Loucy (cell line): ENCODE measurements around the gene NFKB1.

ENCODE experiments used
- H2AFZ ChIP-seq: fragments of 200-600 bp; sonication (generic); 2 replicates; pipeline ENCODE4 v1.6.0; 2016; ENCODE audit warnings: antibody characterized with exemption, mild to moderate bottlenecking, low read length, moderate library complexity
- H3F3A ChIP-seq: fragments of 200-600 bp; 2 replicates; pipeline ENCODE4 v1.6.0; 2016; ENCODE audit warnings: antibody characterized with exemption, low read depth, mild to moderate bottlenecking
- H3K27me3 ChIP-seq: fragments of 200-600 bp; sonication (generic); 2 replicates; pipeline ENCODE4 v1.6.1; 2014; ENCODE audit warnings: low read length, mild to moderate bottlenecking; ENCODE audit not compliant: insufficient read depth, poor library complexity, severe bottlenecking
- H3K36me3 ChIP-seq: fragments of 200-600 bp; sonication (generic); 2 replicates; pipeline ENCODE4 v1.6.1; 2016; ENCODE audit warnings: low read length; ENCODE audit not compliant: insufficient read depth
- H3K4me1 ChIP-seq: fragments of 200-600 bp; sonication (generic); 2 replicates; pipeline ENCODE4 v1.5.1; 2014; ENCODE audit warnings: low read length, mild to moderate bottlenecking; ENCODE audit not compliant: insufficient read depth, poor library complexity, severe bottlenecking
- H3K4me2 ChIP-seq: fragments of 200-600 bp; sonication (generic); 2 replicates; pipeline ENCODE4 v1.6.0; 2014; ENCODE audit warnings: antibody characterized with exemption, low read length, low read depth, mild to moderate bottlenecking; ENCODE audit not compliant: poor library complexity, severe bottlenecking
- H3K4me3 ChIP-seq: fragments of 200-600 bp; sonication (generic); 2 replicates; pipeline ENCODE4 v1.5.1; 2014; ENCODE audit warnings: low read length, mild to moderate bottlenecking, mixed read lengths; ENCODE audit not compliant: poor library complexity, severe bottlenecking
- H3K79me2 ChIP-seq: fragments of 200-600 bp; sonication (generic); 2 replicates; pipeline ENCODE4 v1.6.1; 2014; ENCODE audit warnings: low read length; ENCODE audit not compliant: insufficient read depth
- H3K9ac ChIP-seq: fragments of 200-600 bp; sonication (generic); 2 replicates; pipeline ENCODE4 v1.6.0; 2014; ENCODE audit warnings: mild to moderate bottlenecking, low read depth, low read length, moderate library complexity; ENCODE audit not compliant: poor library complexity, severe bottlenecking
- H3K9me2 ChIP-seq: fragments of 200-600 bp; sonication (generic); replicated peaks from 2 replicates; pipeline ENCODE4 v1.6.1; 2016; ENCODE audit warnings: low read depth, low read length, mixed read lengths
- H3K9me3 ChIP-seq: fragments of 200-600 bp; sonication (generic); 2 replicates; pipeline ENCODE4 v1.6.1; 2014; ENCODE audit warnings: mild to moderate bottlenecking, antibody characterized with exemption, low read length, low read depth; ENCODE audit not compliant: insufficient read depth
- H4K20me1 ChIP-seq: fragments of 200-600 bp; sonication (generic); 2 replicates; pipeline ENCODE4 v1.6.0; 2014; ENCODE audit warnings: antibody characterized with exemption, low read length, mild to moderate bottlenecking; ENCODE audit not compliant: insufficient read depth, poor library complexity, severe bottlenecking
- CTCF ChIP-seq: fragments of 200-600 bp; sonication (generic); conservative IDR thresholded peaks from 2 replicates; pipeline ENCODE4 v1.5.1; 2014; ENCODE audit warnings: mild to moderate bottlenecking, antibody characterized with exemption, low read length
- EZH2phosphoT487 ChIP-seq: fragments of 200-600 bp; IDR thresholded peaks from 2 replicates; pipeline ENCODE4 v1.6.1; 2018; ENCODE audit warnings: antibody characterized with exemption, mild to moderate bottlenecking, moderate library complexity, borderline replicate concordance

NFKB1 gene

GRCh38 chr4:102584091-102584490 is 82.9 kb downstream of the NFKB1 start:
- Histone ChIP-seq H3K27me3 (no peaks in the 10 kb centered on the region), H3K79me2 (no peaks in the 10 kb centered on the region), H3K9ac (no peak overlapping the region), H3K4me2 (no peak overlapping the region), H2AFZ (no peak overlapping the region), H3K4me1 (no peaks in the 10 kb centered on the region), H4K20me1 (no peaks in the 10 kb centered on the region), H3K36me3 (peaks cover 82% of the 10 kb centered on the region), H3F3A (no peaks in the 10 kb centered on the region), H3K9me2 (no peaks in the 10 kb centered on the region), H3K4me3 (no peak overlapping the region), H3K9me3 (no peaks in the 10 kb centered on the region)
- TF ChIP-seq CTCF = no peak
- no peak for TF ChIP-seq EZH2phosphoT487

- H3F3A ChIP-seq = no peaks in the 10 kb centered on the region
- no peak overlapping the region for H2AFZ ChIP-seq
- TF ChIP-seq CTCF = no peak
- no peak for TF ChIP-seq EZH2phosphoT487
- no peak overlapping the region for H3K4me2 ChIP-seq
- no peak overlapping the region for H3K9ac ChIP-seq
- H3K79me2 ChIP-seq = no peaks in the 10 kb centered on the region
- no peaks in the 10 kb centered on the region for H3K9me2 ChIP-seq
- H3K27me3 ChIP-seq = no peaks in the 10 kb centered on the region
- H3K36me3 ChIP-seq = peaks cover 84% of the 10 kb centered on the region
- no peaks in the 10 kb centered on the region for H3K4me1 ChIP-seq
- H3K9me3 ChIP-seq = no peaks in the 10 kb centered on the region
- H3K4me3 ChIP-seq = no peak overlapping the region
- no peaks in the 10 kb centered on the region for H4K20me1 ChIP-seq
Measured at GRCh38 chr4:102585329-102585728, 84.2 kb downstream of the NFKB1 start.

- Histone ChIP-seq H3K9ac (no peak overlapping the region), H3K36me3 (peaks cover 89% of the 10 kb centered on the region), H3K4me1 (no peaks in the 10 kb centered on the region), H4K20me1 (no peaks in the 10 kb centered on the region), H3K9me3 (no peaks in the 10 kb centered on the region), H3F3A (no peaks in the 10 kb centered on the region), H3K4me3 (no peak overlapping the region), H2AFZ (no peak overlapping the region), H3K4me2 (no peak overlapping the region), H3K9me2 (no peaks in the 10 kb centered on the region), H3K27me3 (no peaks in the 10 kb centered on the region), H3K79me2 (no peaks in the 10 kb centered on the region)
- no peak for TF ChIP-seq EZH2phosphoT487
- no peak for TF ChIP-seq CTCF
Measured at GRCh38 chr4:102586002-102586643, 85.0 kb downstream of the NFKB1 start.
